ENCODE measurements around the gene NELL2.

GRCh38 chr12:44542716-44543115, 333.4 kb downstream of the NELL2 start:
- no peak for TF ChIP-seq EZH2 (IDR thresholded peaks at IDR 0.05; ENCODE audit: borderline replicate concordance, low read length)
- TF ChIP-seq, protein P1, sequence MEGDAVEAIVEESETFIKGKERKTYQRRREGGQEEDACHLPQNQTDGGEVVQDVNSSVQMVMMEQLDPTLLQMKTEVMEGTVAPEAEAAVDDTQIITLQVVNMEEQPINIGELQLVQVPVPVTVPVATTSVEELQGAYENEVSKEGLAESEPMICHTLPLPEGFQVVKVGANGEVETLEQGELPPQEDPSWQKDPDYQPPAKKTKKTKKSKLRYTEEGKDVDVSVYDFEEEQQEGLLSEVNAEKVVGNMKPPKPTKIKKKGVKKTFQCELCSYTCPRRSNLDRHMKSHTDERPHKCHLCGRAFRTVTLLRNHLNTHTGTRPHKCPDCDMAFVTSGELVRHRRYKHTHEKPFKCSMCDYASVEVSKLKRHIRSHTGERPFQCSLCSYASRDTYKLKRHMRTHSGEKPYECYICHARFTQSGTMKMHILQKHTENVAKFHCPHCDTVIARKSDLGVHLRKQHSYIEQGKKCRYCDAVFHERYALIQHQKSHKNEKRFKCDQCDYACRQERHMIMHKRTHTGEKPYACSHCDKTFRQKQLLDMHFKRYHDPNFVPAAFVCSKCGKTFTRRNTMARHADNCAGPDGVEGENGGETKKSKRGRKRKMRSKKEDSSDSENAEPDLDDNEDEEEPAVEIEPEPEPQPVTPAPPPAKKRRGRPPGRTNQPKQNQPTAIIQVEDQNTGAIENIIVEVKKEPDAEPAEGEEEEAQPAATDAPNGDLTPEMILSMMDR (conservative IDR thresholded peaks at IDR 0.05 in 1 of 2, IDR thresholded peaks at IDR 0.05 in 1 of 2; ENCODE audit: extremely low read depth in 1 of 2, insufficient read depth in 1 of 2, low read depth in 1 of 2, low read length in 2 of 2), result no peak
